Measurements from ENCODE around the gene R3HDM1. TPM values are rescaled to one million over a fixed set of nuclear protein-coding genes. Genes with fewer than 3 reads are reported as not detected.
"Not testable (repeated sequence)": the region's sequence is repeated elsewhere in the genome, so short reads cannot be mapped to it uniquely, and the experiment has no call there.

R3HDM1 gene
- total RNA-seq, 1 donor from 2014 or later, result 22.1 TPM

DNA sequence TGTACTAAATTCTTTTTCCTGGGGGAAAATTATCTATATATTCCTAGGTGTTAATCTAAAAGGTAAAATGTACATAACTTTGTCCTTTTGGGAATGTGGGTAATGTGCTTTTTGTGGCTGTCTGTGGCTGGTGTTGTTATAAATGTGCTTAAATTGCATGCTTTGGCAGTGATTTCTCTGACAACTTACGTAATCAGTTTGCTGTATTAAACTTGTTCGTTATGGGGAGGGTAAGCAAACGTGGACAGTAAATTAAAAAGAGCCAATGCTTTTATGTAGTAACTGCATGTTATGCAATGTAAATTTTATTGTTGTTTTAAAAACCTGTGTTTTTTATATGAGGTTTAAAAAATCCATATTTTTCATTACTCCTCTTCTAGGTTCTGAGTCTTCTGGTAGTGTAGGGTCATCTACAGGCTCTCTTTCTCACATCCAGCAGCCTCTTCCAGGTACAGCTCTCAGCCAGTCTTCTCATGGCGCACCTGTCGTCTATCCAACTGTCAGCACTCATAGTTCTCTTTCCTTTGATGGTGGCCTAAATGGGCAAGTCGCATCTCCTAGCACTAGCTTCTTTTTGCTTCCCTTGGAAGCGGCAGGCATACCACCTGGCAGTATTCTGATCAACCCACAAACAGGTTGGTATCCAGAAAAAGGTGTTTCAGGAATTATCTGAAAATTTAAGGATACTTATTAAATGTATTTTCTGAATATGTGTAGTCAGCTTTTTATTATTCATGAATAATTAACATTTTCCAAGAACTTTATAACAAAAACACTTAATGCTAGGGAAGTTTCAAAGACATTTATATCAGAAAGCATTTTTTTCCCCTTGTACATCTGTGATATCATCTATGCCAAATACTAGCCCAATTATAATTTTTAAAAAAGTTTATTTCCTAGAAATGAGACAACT, 110.1 kb downstream of the R3HDM1 start:
- peaks cover 45% of the 10 kb centered on the region for H3K36me3 ChIP-seq
- no peak overlapping the region for H3K4me3 ChIP-seq
- H3K27me3 ChIP-seq (ENCODE audit: low read depth), result no peaks in the 10 kb centered on the region
- ATAC-seq (no peak), DNase-seq (no peak)
- TF ChIP-seq, protein P1, sequence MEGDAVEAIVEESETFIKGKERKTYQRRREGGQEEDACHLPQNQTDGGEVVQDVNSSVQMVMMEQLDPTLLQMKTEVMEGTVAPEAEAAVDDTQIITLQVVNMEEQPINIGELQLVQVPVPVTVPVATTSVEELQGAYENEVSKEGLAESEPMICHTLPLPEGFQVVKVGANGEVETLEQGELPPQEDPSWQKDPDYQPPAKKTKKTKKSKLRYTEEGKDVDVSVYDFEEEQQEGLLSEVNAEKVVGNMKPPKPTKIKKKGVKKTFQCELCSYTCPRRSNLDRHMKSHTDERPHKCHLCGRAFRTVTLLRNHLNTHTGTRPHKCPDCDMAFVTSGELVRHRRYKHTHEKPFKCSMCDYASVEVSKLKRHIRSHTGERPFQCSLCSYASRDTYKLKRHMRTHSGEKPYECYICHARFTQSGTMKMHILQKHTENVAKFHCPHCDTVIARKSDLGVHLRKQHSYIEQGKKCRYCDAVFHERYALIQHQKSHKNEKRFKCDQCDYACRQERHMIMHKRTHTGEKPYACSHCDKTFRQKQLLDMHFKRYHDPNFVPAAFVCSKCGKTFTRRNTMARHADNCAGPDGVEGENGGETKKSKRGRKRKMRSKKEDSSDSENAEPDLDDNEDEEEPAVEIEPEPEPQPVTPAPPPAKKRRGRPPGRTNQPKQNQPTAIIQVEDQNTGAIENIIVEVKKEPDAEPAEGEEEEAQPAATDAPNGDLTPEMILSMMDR (IDR thresholded peaks at IDR 0.05), result no peak
- intact Hi-C loops (cut with DNase I), result no loop called here
- H3K9me3 ChIP-seq, result no peaks in the 10 kb centered on the region
- no peak overlapping the region for H3K27ac ChIP-seq
- H3K4me1 ChIP-seq, result no peaks in the 10 kb centered on the region

DNA sequence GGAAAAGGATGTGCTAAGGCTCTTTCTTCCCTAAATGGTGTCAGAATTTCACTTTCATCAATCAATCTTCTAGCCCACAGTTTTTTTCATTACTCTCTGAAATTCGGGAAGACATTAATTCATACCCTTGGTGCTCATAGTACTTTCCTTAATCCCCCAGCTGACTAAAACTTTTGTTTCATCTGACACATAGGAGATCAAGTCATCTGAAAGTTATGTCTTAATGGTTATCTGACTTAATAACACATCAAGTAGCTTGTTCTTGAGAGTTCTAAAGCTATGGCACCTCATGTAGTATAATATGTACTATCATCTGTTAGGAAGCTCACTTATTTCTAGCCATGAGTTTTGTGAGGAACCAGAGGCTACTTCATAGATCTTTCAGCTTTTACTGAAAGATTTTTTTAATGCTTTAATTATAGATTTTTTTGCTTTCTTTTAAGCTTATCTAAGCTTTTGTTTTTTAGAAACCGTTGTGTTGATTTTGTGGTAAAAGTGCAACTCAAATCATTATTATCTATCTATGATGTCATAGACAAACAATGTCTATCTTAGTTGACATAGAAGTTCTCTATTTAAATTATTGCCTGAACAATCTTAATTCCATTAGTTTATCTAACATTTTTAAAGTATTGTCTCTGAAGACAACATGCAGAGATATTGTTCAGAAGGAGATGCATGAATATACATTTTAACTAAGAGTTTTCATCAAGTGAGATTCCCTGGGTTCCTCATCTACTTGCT, 116.7 kb downstream of the R3HDM1 start:
- TF ChIP-seq, protein P1 (IDR thresholded peaks at IDR 0.05), result no peak

DNA sequence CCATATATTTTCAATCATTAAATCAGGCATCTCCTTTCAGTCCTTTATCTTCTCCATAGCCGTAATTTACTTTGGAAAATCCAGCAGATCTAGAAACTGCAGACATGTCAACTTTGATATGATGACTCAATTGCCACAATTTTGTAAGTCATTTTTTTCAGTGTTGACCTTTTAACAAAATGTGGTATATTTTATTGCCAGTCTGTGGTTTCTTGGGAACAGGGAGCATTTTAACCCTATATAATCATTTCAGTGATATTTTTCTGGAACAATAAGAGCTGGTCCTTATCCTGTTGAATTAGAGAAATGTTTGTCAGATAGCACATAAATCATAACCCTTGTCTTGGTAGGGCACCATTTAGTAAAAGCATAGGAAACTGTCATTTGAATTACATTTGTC, 119.4 kb downstream of the R3HDM1 start:
- Histone ChIP-seq H3K4me1 (no peaks in the 10 kb centered on the region), H3K27ac (no peak overlapping the region), H3K36me3 (peaks cover 46% of the 10 kb centered on the region), H3K4me3 (no peak overlapping the region), H3K27me3 (ENCODE audit: low read depth) (no peaks in the 10 kb centered on the region), H3K9me3 (no peaks in the 10 kb centered on the region)
- DNase-seq, result no peak
- intact Hi-C loops (cut with DNase I), result no loop called here
- ATAC-seq, result no peak
- TF ChIP-seq, protein P1 (IDR thresholded peaks at IDR 0.05), result no peak

More for the DNA sequence above, 116.7 kb downstream of the R3HDM1 start:
- H3K4me1 ChIP-seq, result no peaks in the 10 kb centered on the region
- H3K4me3 ChIP-seq, result no peak overlapping the region
- DNase-seq (no peak), ATAC-seq (no peak)
- no peak overlapping the region for H3K27ac ChIP-seq
- H3K9me3 ChIP-seq, result no peaks in the 10 kb centered on the region
- peaks cover 57% of the 10 kb centered on the region for H3K36me3 ChIP-seq
- no peaks in the 10 kb centered on the region for H3K27me3 ChIP-seq (ENCODE audit: low read depth)
- intact Hi-C loops (cut with DNase I), result no loop called here

DNA sequence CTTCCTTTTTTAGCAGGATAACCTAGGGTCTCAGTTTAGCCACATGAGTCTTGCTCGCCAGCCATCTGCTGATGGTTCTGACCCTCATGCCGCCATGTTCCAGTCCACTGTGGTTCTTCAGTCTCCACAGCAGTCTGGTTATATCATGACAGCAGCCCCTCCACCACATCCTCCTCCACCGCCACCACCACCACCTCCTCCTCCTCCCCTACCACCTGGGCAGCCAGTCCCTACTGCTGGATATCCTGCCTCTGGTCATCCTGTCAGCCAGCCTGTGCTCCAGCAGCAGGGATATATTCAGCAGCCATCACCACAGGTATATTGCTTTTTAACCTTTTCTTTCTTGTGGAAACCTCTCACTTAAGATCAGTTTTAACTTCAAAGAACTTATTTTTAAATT, 120.4 kb downstream of the R3HDM1 start:
- DNase-seq, result no peak
- Histone ChIP-seq H3K27me3 (ENCODE audit: low read depth) (no peaks in the 10 kb centered on the region), H3K27ac (no peak overlapping the region), H3K4me3 (no peak overlapping the region), H3K36me3 (peaks cover 42% of the 10 kb centered on the region), H3K9me3 (no peaks in the 10 kb centered on the region), H3K4me1 (no peaks in the 10 kb centered on the region)
- TF ChIP-seq, protein P1 (IDR thresholded peaks at IDR 0.05), result no peak
- ATAC-seq, result no peak
- intact Hi-C loops (cut with DNase I), result no loop called here

DNA sequence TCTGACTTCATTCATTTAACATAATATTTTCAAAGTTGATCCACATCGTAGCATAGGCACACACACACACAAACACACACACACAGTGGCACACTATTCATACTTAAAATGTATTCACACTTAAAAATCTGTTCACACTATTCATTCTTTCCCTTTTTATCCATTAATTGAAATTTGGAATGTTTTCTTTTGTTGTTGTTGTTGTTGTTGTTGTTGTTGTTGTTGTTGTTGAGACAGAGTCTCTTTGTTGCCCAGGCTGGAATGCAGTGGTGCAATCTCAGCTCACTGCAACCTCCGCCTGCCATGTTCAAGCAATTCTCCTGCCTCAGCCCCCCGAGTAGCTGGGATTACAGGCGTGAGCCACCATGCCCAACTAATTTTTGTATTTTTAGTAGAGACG, 123.0 kb downstream of the R3HDM1 start:
- peaks cover 43% of the 10 kb centered on the region for H3K36me3 ChIP-seq
- H3K4me1 ChIP-seq; H3K27ac ChIP-seq; H3K27me3 ChIP-seq (ENCODE audit: low read depth); DNase-seq; H3K9me3 ChIP-seq; H3K4me3 ChIP-seq; intact Hi-C loops (cut with DNase I); ATAC-seq: not testable (repeated sequence)

Measured in lower lobe of right lung (tissue), 2 donors.